OCI-M1 (cell line): ENCODE measurements around the gene KLK2.

Experiments
- DNase-seq: peaks from one replicate; lab custom pipeline; 2025; lab: John Stamatoyannopoulos, UW

KLK2 gene

DNA sequence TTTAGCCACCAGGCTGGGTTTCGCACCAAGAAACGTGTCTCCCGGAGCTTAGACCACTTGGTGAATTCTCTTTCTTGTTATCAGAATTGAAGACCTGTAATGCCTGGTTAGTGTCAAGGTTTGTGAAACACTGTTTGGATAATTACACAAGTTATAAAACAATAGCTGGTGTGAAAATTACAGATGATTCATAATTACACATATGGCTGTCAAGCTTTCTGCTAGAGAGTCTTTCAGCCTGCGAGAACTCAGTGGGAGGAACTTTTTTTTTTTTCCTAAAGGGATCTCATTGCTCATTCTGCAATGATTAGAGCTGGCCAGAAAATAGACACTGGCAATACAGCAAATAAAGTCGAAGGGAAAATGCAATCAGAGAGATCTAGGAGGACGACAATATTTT, 51.3 kb downstream of the KLK2 start:
- no peak for DNase-seq

DNA sequence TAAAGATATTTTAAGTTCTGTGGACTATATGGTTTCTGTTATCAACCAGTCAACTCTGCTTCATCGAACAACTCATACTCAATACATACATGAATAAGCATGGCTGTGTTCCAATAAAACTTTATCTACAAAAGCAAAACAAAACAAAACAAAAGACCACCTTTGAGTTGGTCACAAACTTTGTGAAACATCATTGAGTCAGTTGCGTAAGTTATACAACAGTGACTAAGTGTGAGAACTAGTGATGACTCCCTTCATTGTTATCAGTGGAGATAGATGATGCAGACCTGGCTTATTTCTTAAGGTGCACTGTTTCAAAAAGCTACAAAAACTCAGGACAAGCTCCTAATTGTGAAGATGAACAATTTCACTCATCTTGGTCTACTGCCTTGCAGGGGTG, 52.5 kb downstream of the KLK2 start:
- DNase-seq, result no peak

DNA sequence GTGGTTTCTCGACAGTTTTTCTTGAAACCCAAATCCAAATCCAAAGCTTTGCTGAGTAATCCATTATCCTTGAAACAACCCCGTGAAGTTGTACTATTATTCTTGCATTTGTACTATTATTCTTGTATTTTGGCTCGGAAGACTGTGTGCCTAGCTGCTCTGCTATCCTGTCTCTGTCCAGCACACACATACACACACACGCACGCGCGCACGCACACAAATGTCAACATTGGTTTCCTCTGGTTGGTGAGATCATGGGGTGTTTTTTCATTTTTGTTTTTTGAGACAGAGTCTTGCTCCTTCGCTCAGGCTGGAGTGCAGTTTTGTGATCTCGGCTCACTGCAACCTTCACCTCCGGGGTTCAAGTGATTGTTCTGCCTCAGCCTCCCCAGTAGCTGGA, 52.9 kb downstream of the KLK2 start:
- no peak for DNase-seq

DNA sequence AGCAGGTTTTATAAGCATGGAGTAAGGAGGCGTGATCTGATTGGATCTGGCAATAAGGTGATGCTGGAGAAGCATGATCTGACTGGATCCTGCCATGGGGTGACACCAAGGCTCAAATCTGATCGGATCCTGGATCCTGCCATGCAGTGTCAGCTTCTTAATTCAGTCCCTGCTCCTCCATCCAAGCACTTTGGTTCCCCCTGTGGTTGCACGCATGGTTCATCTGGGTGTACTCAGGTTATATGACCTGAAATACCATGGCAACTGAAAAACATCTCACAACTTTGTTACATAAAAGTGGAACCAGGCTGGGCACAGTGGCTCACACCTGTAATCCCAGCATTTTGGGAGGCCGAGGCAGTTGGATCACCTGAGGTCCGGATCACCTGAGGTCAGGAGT, 55.6 kb downstream of the KLK2 start:
- DNase-seq, result no peak
